ENCODE measurements around the gene CDH7.

Gene CDH7

GRCh38 chr18:65919018-65919417 is 168.2 kb downstream of the CDH7 start:
- DNase-seq (ENCODE audit: low read depth), result no peak

DNA sequence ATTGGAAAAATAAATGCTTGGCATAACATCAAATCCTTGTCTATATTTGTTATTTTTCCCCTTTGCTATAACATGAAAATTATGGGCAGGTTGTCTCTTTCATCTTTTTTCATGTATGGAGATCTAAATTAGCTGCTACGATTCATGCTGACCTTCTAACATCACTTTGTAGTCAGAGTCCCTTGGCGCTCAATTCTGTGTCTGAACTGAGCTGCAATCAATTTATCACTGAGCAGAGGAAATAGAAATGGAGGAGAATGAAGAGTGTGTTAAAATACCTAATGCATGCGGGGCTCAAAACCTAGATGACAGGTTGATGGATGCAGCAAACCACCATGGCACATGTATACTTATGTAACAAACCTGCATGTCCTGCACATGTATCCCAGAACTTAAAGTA is 168.9 kb downstream of the CDH7 start:
- DNase-seq (ENCODE audit: low read depth), result no peak

DNA sequence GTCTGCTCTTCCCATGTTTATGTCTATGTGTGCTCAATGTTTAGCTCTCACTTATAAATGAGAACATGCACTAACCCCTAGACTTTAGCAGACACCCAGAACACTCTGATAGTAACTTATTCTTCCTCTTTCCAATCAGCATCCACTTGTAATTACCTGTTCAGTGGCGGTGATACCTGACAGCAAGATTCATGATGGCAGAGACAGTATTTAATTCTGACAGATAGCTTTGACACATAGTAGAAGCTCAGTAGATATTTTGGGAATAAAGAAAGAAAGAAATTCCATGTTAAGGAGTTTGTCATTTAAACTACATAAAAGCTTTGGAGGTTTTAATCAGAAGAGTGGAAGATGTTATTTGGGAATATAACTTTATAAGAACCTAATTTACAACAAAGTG is 171.3 kb downstream of the CDH7 start:
- DNase-seq (ENCODE audit: low read depth), result no peak

DNA sequence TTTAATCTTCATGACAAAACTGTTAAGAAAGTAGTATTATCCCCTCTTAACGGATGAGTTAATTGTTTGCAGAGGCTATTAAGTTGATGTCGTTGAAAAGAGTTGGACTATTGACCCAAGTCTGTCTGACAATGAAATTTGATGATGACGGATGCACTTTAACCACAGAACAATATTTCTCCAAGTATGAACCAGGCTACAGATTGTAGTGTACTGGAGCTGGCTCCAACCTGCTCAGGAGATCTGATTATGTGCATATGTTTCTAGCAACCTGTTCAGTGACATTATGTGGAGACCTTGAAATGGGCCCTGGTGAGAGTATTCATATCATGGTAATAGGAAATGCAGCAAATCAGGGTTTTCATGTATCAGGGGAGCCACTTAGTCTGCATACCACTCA is 174.1 kb downstream of the CDH7 start:
- DNase-seq (ENCODE audit: low read depth), result no peak

GRCh38 chr18:65934874-65935273 is 184.1 kb downstream of the CDH7 start:
- no peak for DNase-seq (ENCODE audit: low read depth)

DNA sequence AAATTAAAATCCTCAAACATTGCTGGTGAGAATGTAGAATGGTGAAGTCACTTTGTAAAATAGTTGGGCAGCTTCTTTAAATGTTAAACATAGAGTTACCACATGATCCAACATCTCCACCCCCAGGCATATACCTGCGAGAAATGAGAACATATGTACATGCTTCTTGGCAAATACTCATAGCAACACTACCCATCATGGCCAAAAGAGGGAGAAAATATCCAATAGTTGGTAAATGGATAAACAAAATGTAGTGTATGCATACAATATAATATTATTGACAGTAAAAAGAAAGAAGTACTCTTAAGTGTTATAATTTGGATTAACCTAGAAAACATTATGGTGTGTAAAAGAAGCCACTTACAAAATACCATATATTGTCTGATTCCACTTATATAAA is 185.9 kb downstream of the CDH7 start:
- DNase-seq (ENCODE audit: low read depth), result no peak

- DNase-seq (ENCODE audit: low read depth), result no peak
These were observed 186.4 kb downstream of the CDH7 start for GRCh38 chr18:65937180-65937579.

DNA sequence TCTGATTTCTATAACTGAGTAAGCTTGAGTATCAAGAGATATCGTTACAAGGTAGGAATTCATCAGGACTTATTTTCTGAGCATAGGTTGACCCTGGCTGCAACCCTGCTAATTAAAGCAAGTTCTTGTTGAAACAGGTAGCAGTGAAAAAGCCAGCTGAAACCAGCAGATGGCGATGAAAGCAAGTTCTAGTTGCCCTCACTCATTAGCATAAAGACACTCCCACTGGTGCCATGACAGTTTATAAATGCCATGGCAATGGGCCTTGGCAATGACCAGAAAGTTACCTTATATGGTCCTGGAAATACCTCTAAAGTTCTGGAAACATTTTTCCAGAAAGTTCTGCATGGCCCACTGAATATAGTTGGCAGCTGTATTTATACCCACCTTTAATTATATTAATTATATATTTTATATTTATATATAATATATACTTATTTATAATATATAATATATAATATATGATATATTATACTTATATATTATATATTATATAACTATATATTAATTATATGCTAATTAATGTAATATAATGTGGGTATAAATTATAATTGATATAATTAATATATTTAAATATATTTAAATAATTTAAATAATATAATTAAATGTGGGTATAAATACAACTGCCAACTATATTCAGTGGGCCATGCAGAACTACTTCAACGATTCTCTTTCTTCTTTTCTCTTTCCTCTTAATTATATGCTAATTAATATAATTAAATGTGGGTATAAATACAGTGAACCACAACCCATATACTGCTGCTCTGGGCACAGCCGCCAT is 188.0 kb downstream of the CDH7 start:
- DNase-seq (ENCODE audit: low read depth), result no peak

Measured in activated T-helper 9 cell treated with anti-CD3 and anti-CD28 coated beads, Interleukin-2, amount 50 U/mL, for 16 hours (primary cell).